Hair follicle dermal papilla cell (primary cell): ENCODE measurements around the gene C20orf144. TPM values are rescaled to one million over a fixed set of nuclear protein-coding genes. Genes with fewer than 3 reads are reported as not detected.

Source experiments
- total RNA-seq: library from RNA; depleted of rRNA; stranded (reverse); fragments of >200 nt; gene quantifications from 2 replicates; pipeline ENCODE4 v1.2.3, GENCODE V29; 2012

Gene C20orf144
- 0.16 and 0.36 TPM in 2 replicates for total RNA-seq

GRCh38 chr20:33662172-33662571, at the start of gene C20orf144:
Gene C20orf144, plus strand, starts transcription at chr20:33662327. Its CDS starts 19 bp downstream, at chr20:33662346.

GRCh38 chr20:33666293-33667244, 4.4 kb downstream of the C20orf144 start, which contains the start of gene ACTL10:
Gene ACTL10, plus strand, starts transcription at chr20:33666943. Its CDS starts 555 bp downstream, at chr20:33667498.

GRCh38 chr20:33674294-33675135, 12.4 kb downstream of the C20orf144 start, which contains the start of gene NECAB3:
Gene NECAB3, minus strand, starts transcription at chr20:33674428. Its CDS starts 76 bp downstream, at chr20:33674352.

GRCh38 chr20:33686100-33686983, 24.2 kb downstream of the C20orf144 start, which contains the start of gene E2F1:
Gene E2F1, minus strand, starts transcription at chr20:33686385. Its CDS starts 121 bp downstream, at chr20:33686264.

Other genes with a start within 250 kb of the C20orf144 start
- 47.1 and 53.3 TPM in 2 replicates for gene SNTA1, start 218.6 kb upstream of the C20orf144 start, total RNA-seq
- gene CBFA2T2, start 172.2 kb upstream of the C20orf144 start, total RNA-seq: 9.5 and 12.5 TPM in 2 replicates
- gene ACTL10, start 4.6 kb downstream of the C20orf144 start, total RNA-seq: 2.3 and 4.5 TPM in 2 replicates
- gene NECAB3, start 12.1 kb downstream of the C20orf144 start, total RNA-seq: 22.5 and 36.7 TPM in 2 replicates
- gene E2F1, start 24.1 kb downstream of the C20orf144 start, total RNA-seq: 1.5 and 1.6 TPM in 2 replicates
- 7.5 and 9.6 TPM in 2 replicates for gene PXMP4, start 58.0 kb downstream of the C20orf144 start, total RNA-seq
- 1.7 and 2.6 TPM in 2 replicates for gene ZNF341, start 69.7 kb downstream of the C20orf144 start, total RNA-seq
- 27.7 and 30.7 TPM in 2 replicates for gene CHMP4B, start 149.0 kb downstream of the C20orf144 start, total RNA-seq